ENCODE data around the gene ZG16. TPM values are rescaled to one million over a fixed set of nuclear protein-coding genes. Genes with fewer than 3 reads are reported as not detected.
"Not testable (repeated sequence)": the region's sequence is repeated elsewhere in the genome, so short reads cannot be mapped to it uniquely, and the experiment has no call there.

Gene ZG16
- total and polyA plus RNA-seq, 2 of the 8 experiments (the other 6 are each of a cell fraction or from before 2014, with no cell fraction given), result not detected

DNA sequence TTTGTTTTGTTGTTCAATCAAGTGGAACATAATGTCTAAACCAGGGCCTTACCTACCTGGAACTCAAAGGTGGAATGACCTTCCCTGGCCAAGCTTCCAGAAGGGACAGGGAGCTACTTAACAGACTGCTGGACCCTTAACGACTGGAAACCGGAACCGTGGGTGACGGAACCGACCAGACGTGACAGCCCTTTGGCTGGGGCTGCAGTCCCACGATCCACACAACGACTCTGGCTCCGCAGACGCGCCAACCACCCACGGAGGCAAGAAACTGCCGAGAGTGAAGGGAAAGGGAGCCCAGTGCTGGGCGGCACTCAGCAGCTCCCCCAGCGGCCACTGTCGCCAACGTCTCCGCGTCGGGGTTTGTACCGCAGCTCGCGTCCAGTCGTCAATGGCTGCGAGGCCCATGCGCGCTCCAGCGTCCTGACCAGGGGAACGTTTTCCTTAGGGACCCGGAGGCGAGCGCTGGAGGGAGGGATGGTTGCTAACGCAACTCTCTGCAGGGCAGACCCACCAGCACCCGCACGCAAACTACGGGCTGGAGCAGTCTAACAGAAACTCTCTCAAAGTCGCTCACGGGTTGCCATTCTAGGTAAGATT is 6.9 kb downstream of the ZG16 start (continued):
- TF ChIP-seq, protein P1, sequence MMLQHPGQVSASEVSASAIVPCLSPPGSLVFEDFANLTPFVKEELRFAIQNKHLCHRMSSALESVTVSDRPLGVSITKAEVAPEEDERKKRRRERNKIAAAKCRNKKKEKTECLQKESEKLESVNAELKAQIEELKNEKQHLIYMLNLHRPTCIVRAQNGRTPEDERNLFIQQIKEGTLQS (IDR thresholded peaks at IDR 0.05; ENCODE audit: insufficient read depth, low read depth, low read length), result no peak; the same call in 1 of the 2 replicates
- TF ChIP-seq RXRA (IDR thresholded peaks at IDR 0.05; ENCODE audit: insufficient read depth, low read depth, low read length) (no peak), RBBP5 (IDR thresholded peaks at IDR 0.05; ENCODE audit: borderline replicate concordance, low read depth, low read length) (no peak), KDM1A (IDR thresholded peaks at IDR 0.05; ENCODE audit: borderline replicate concordance, low read length) (no peak)

DNA sequence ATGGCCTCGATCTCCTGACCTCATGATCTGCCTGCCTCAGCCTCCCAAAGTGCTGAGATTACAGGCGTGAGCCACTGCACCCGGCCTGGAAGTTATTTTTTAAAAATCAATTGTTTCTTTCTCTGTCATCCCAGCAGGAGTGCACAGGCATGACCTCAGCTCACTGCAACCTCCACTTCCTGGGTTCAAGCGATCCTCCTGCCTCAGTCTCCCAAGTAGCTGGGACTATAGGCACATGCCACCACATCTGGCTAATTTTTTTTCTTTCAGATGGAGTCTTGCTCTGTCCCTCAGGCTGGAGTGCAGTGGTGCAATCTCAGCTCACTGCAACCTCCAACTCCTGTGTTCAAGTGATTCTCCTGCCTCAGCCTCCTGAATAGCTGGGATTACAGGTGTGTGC is 9.1 kb downstream of the ZG16 start:
- POLR2A ChIA-PET (ENCODE audit: partially characterized antibody), result interaction anchor here (0.6 to 2.8 kb wide), 5 partner anchors 17 to 70 kb away, joined by 3 to 10 read pairs (median 5); partner anchors contain the start of genes MAZ and MVP
- not testable (repeated sequence) for FAIRE-seq; H2BK20ac ChIP-seq (ENCODE audit: low read length); H2BK5ac ChIP-seq (ENCODE audit: low read depth, low read length); DNase-seq (ENCODE audit: low read depth in 1 of 2, low spot score in 2 of 2); H2BK12ac ChIP-seq (ENCODE audit: low read depth, low read length); H3K27me3 ChIP-seq (replicated peaks in 1 of 4; ENCODE audit: control insufficient read depth in 3 of 4, extremely low read depth in 1 of 4, insufficient read depth in 3 of 4, low read length in 3 of 4); H4K8ac ChIP-seq (ENCODE audit: extremely low read depth, insufficient read depth, low read length); H3K4me3 ChIP-seq (ENCODE audit: extremely low read depth in 1 of 4, insufficient read depth in 2 of 4, low read depth in 3 of 4, low read length in 4 of 4); H3K36me3 ChIP-seq (ENCODE audit: control insufficient read depth in 2 of 4, insufficient read depth in 4 of 4, low read length in 3 of 4); H4K5ac ChIP-seq (ENCODE audit: insufficient read length, low read depth, low read length); H3K79me1 ChIP-seq (ENCODE audit: low read depth, low read length); H3K4me2 ChIP-seq (ENCODE audit: insufficient read depth in 1 of 2, low read depth in 2 of 2, low read length in 2 of 2); H4K91ac ChIP-seq (replicated peaks; ENCODE audit: insufficient read length, low read length); H3K18ac ChIP-seq (ENCODE audit: extremely low read depth, low read length); H4K20me1 ChIP-seq (replicated peaks in 1 of 2; ENCODE audit: control insufficient read depth in 1 of 2, insufficient read depth in 2 of 2, low read length in 2 of 2); H3K23ac ChIP-seq (ENCODE audit: insufficient read length); H3K56ac ChIP-seq (replicated peaks; ENCODE audit: insufficient read length, low read depth, low read length); H3K14ac ChIP-seq (ENCODE audit: insufficient read length); H2BK120ac ChIP-seq (replicated peaks; ENCODE audit: low read depth, low read length); H3K9me3 ChIP-seq (ENCODE audit: insufficient read depth in 2 of 2, low read depth in 1 of 2, low read length in 1 of 2); H3K27ac ChIP-seq (ENCODE audit: low read depth, low read length); H2BK15ac ChIP-seq (ENCODE audit: low read length); H3K9ac ChIP-seq (replicated peaks in 1 of 4; ENCODE audit: extremely low read depth in 1 of 4, low read depth in 3 of 4, low read length in 3 of 4); H3K4ac ChIP-seq (replicated peaks; ENCODE audit: insufficient read length, low read depth, low read length); H2AFZ ChIP-seq (ENCODE audit: low read length); H2AK5ac ChIP-seq (ENCODE audit: low read depth, low read length)
- WGBS, 2 experiments (ENCODE audit: extremely low coverage in 1 of 2, insufficient coverage in 1 of 2, insufficient read length in 1 of 2, insufficient replicate concordance in 2 of 2, low coverage in 1 of 2, low lambda C conversion rate in 2 of 2, missing lambda C conversion rate in 1 of 2), result 90% methylated on average over 4 of the region's 4 CpGs; no CpG with 5 or more reads in 1 of the 2 experiments
- peaks cover 17% of the 10 kb centered on the region for H3K23me2 ChIP-seq (ENCODE audit: low read depth, low read length)
- CTCF ChIA-PET (ENCODE audit: partially characterized antibody), result interaction anchor here (0.6 to 3.6 kb wide), 7 partner anchors 16 to 136 kb away, joined by 3 to 22 read pairs (median 4); no protein-coding TSS in a partner anchor
- peaks cover 14 to 16% of the 10 kb centered on the region in 2 experiments for H3K79me2 ChIP-seq (ENCODE audit: control insufficient read depth in 1 of 2, insufficient read depth in 2 of 2, low read length in 2 of 2)
- H3K4me1 ChIP-seq (replicated peaks in 1 of 4; ENCODE audit: control insufficient read depth in 3 of 4, insufficient read depth in 4 of 4, low read length in 3 of 4), result peaks cover 0 to 16% (median 5%) of the 10 kb centered on the region in 4 experiments; a peak in 6 of 7 replicates
